ENCODE results near the gene KRTAP19-5. TPM values are rescaled to one million over a fixed set of nuclear protein-coding genes. Genes with fewer than 3 reads are reported as not detected.
"Not testable (repeated sequence)": the region's sequence is repeated elsewhere in the genome, so short reads cannot be mapped to it uniquely, and the experiment has no call there.

KRTAP19-5 gene
- total RNA-seq, 1 experiment from 2014 or later: not detected

- TF ChIP-seq EZH2 (IDR thresholded peaks at IDR 0.05; ENCODE audit: low read depth): no peak
- no peak for TF ChIP-seq CTCF (conservative IDR thresholded peaks at IDR 0.05)
- Histone ChIP-seq H3K27me3 (ENCODE audit: insufficient read depth, low read depth) (no peaks in the 10 kb centered on the region), H3K27ac (no peak overlapping the region), H3F3A (ENCODE audit: insufficient read depth, low read depth) (no peaks in the 10 kb centered on the region), H3K9me3 (ENCODE audit: insufficient read depth, low read depth) (no peaks in the 10 kb centered on the region), H3K9me2 (ENCODE audit: insufficient read depth) (no peaks in the 10 kb centered on the region), H2AFZ (no peak overlapping the region), H3K4me1 (replicated peaks; ENCODE audit: insufficient read depth) (no peaks in the 10 kb centered on the region), H3K4me3 (no peak overlapping the region), H3K4me2 (no peak overlapping the region), H3K79me2 (ENCODE audit: low read depth) (no peaks in the 10 kb centered on the region), H4K20me1 (ENCODE audit: insufficient read depth) (no peaks in the 10 kb centered on the region), H3K36me3 (ENCODE audit: low read depth) (no peaks in the 10 kb centered on the region)
- intact Hi-C loops (cut with micrococcal nuclease; ENCODE audit: unreplicated experiment): no loop called here
- ChIA-PET POLR2A (ENCODE audit: unreplicated experiment) (no interaction called here), CTCF (no interaction called here)
- BruUV-seq (replicated peaks): no TSS peak
- DNase-seq: no peak
Measured at GRCh38 chr21:30515681-30516080, 13.7 kb upstream of the KRTAP19-5 start.

GRCh38 chr21:30505621-30506205 is 3.8 kb upstream of the KRTAP19-5 start:
- H3K4me2 ChIP-seq; H4K20me1 ChIP-seq (ENCODE audit: insufficient read depth); H3K36me3 ChIP-seq (ENCODE audit: low read depth); H3K27me3 ChIP-seq (ENCODE audit: insufficient read depth, low read depth); H2AFZ ChIP-seq; H3F3A ChIP-seq (ENCODE audit: insufficient read depth, low read depth); H3K4me3 ChIP-seq; BruUV-seq (replicated peaks); H3K79me2 ChIP-seq (ENCODE audit: low read depth); H3K4me1 ChIP-seq (replicated peaks; ENCODE audit: insufficient read depth); CTCF ChIA-PET; POLR2A ChIA-PET (ENCODE audit: unreplicated experiment); H3K9me3 ChIP-seq (ENCODE audit: insufficient read depth, low read depth); intact Hi-C loops (cut with micrococcal nuclease; ENCODE audit: unreplicated experiment); H3K27ac ChIP-seq; H3K9me2 ChIP-seq (ENCODE audit: insufficient read depth); DNase-seq: not testable (repeated sequence)
- peak; percentile 64 for TF ChIP-seq CTCF (conservative IDR thresholded peaks at IDR 0.05)

GRCh38 chr21:30497065-30497464 is 4.9 kb downstream of the KRTAP19-5 start, which contains the start of gene KRTAP19-4:
Gene KRTAP19-4, minus strand, starts transcription at chr21:30497165. Its CDS starts 55 bp downstream, at chr21:30497110.
- H3K4me1 ChIP-seq (replicated peaks; ENCODE audit: insufficient read depth): no peaks in the 10 kb centered on the region
- no peak for TF ChIP-seq EZH2 (IDR thresholded peaks at IDR 0.05; ENCODE audit: low read depth)
- no peak for TF ChIP-seq CTCF (conservative IDR thresholded peaks at IDR 0.05)

More at GRCh38 chr21:30497065-30497464, 4.9 kb downstream of the KRTAP19-5 start, which contains the start of gene KRTAP19-4:
- no TSS peak for BruUV-seq (replicated peaks)
- H3K27me3 ChIP-seq (ENCODE audit: insufficient read depth, low read depth): no peaks in the 10 kb centered on the region
- H3F3A ChIP-seq (ENCODE audit: insufficient read depth, low read depth): no peaks in the 10 kb centered on the region
- H3K79me2 ChIP-seq (ENCODE audit: low read depth): no peaks in the 10 kb centered on the region
- no peak within 1 kb of the TSS for H3K4me3 ChIP-seq
- no peaks in the 10 kb centered on the region for H3K9me2 ChIP-seq (ENCODE audit: insufficient read depth)
- no peaks in the 10 kb centered on the region for H3K36me3 ChIP-seq (ENCODE audit: low read depth)
- CTCF ChIA-PET: no interaction called here
- no peak within 1 kb of the TSS for H3K4me2 ChIP-seq
- no peak within 1 kb of the TSS for H3K27ac ChIP-seq
- POLR2A ChIA-PET (ENCODE audit: unreplicated experiment): no interaction called here
- intact Hi-C loops (cut with micrococcal nuclease; ENCODE audit: unreplicated experiment): no loop called here
- no peaks in the 10 kb centered on the region for H4K20me1 ChIP-seq (ENCODE audit: insufficient read depth)
- DNase-seq: no peak
- H3K9me3 ChIP-seq (ENCODE audit: insufficient read depth, low read depth): no peaks in the 10 kb centered on the region
- H2AFZ ChIP-seq: no peak within 1 kb of the TSS
